Measurements from ENCODE around the gene SCGN.

SCGN gene

GRCh38 chr6:25627001-25627400, 25.0 kb upstream of the SCGN start:
- no peak for TF ChIP-seq CTCF (IDR thresholded peaks at IDR 0.05; ENCODE audit: low read depth, low read length, missing control alignments)
- H3K4me3 ChIP-seq (ENCODE audit: low read depth, low read length): no peak overlapping the region
- no peak for DNase-seq (ENCODE audit: low read depth)

GRCh38 chr6:25628471-25629197, 23.4 kb upstream of the SCGN start:
- DNase-seq (ENCODE audit: low read depth): no peak
- TF ChIP-seq CTCF (IDR thresholded peaks at IDR 0.05; ENCODE audit: low read depth, low read length, missing control alignments): no peak

GRCh38 chr6:25629198-25629576, 22.8 kb upstream of the SCGN start:
- H3K4me3 ChIP-seq (ENCODE audit: low read depth, low read length): no peak overlapping the region
- no peak for DNase-seq (ENCODE audit: low read depth)
- TF ChIP-seq CTCF (IDR thresholded peaks at IDR 0.05; ENCODE audit: low read depth, low read length, missing control alignments): no peak

More at GRCh38 chr6:25628471-25629197, 23.4 kb upstream of the SCGN start:
- H3K4me3 ChIP-seq (ENCODE audit: low read depth, low read length): no peak overlapping the region

- H3K4me3 ChIP-seq (ENCODE audit: low read depth, low read length): no peak overlapping the region
- no peak for TF ChIP-seq CTCF (IDR thresholded peaks at IDR 0.05; ENCODE audit: low read depth, low read length, missing control alignments)
- no peak for DNase-seq (ENCODE audit: low read depth)
Measured at GRCh38 chr6:25630508-25631278, 21.3 kb upstream of the SCGN start.

- DNase-seq (ENCODE audit: low read depth): no peak
- no peak for TF ChIP-seq CTCF (IDR thresholded peaks at IDR 0.05; ENCODE audit: low read depth, low read length, missing control alignments)
Measured at GRCh38 chr6:25635886-25636317, 16.1 kb upstream of the SCGN start.

GRCh38 chr6:25637211-25637610, 14.8 kb upstream of the SCGN start:
- DNase-seq (ENCODE audit: low read depth): no peak
- TF ChIP-seq CTCF (IDR thresholded peaks at IDR 0.05; ENCODE audit: low read depth, low read length, missing control alignments): no peak
- no peak overlapping the region for H3K4me3 ChIP-seq (ENCODE audit: low read depth, low read length)

More at GRCh38 chr6:25635886-25636317, 16.1 kb upstream of the SCGN start:
- H3K4me3 ChIP-seq (ENCODE audit: low read depth, low read length): no peak overlapping the region
